NCI-H1694 treated with DMSO at 0.1 percent for 48 hours (cell line): ENCODE measurements around the gene SPRR2E.
"Not testable (repeated sequence)": the region's sequence is repeated elsewhere in the genome, so short reads cannot be mapped to it uniquely, and the experiment has no call there.

Experiments used
- DNase-seq: peaks from one replicate; lab custom pipeline; 2025; lab: John Stamatoyannopoulos, UW

The SPRR2E gene

GRCh38 chr1:153070243-153070642, 24.1 kb downstream of the SPRR2E start:
- DNase-seq = no peak

GRCh38 chr1:153058826-153059784, 35.2 kb downstream of the SPRR2E start:
- DNase-seq = no peak

DNA sequence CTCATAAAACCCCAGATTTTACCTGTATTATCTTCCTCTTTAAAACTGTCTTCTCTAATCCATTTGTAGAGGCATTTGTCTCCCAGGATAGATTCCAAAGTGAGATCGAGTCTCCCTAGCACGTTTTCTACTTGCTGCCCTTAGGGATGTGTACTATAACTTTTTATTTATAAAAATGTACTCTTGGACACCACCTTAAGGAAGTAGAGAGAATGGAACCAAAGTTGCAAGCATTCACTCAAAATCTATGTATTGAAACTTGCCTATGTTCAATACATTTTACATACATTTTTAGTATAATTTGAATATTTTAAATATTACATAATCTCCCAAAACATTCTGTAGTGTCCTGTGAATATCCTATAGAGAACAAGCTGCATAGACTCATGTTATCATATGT, 36.2 kb downstream of the SPRR2E start:
- DNase-seq = no peak

GRCh38 chr1:153057375-153057774, 37.0 kb downstream of the SPRR2E start, which contains the start of gene SPRR2A:
Gene SPRR2A, minus strand, starts transcription at chr1:153057512. Its CDS starts 777 bp downstream, at chr1:153056735.
- no peak for DNase-seq

DNA sequence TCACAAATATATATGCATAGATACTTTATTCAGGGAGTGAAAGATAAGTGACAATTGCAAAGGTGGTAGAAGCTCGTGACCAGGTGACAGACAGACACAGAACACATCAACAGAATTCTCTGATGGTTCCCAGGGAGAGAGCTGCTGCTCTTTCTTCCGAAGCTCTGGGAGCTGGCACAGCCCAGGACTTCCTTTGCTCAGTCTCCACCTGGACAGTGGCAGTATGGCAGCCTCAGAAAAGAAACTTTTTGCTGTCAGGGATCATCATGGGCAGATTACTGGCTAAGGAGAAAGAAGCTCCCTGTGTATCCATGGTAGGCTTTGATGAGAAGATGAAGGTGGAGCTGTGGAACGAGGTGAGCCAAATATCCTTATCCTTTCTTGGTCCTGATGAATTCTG, 38.2 kb downstream of the SPRR2E start:
- DNase-seq = not testable (repeated sequence)

GRCh38 chr1:153049211-153049610, 45.1 kb downstream of the SPRR2E start:
- DNase-seq = no peak
